Activated CD8-positive, alpha-beta memory T cell treated with anti-CD3 and anti-CD28 coated beads for 24 hours (primary cell): ENCODE results near the gene CYBA.

ENCODE experiments used
- DNase-seq: peaks from one replicate; pipeline ENCODE4 v3.0.0-alpha.2; 2020

CYBA gene

DNA sequence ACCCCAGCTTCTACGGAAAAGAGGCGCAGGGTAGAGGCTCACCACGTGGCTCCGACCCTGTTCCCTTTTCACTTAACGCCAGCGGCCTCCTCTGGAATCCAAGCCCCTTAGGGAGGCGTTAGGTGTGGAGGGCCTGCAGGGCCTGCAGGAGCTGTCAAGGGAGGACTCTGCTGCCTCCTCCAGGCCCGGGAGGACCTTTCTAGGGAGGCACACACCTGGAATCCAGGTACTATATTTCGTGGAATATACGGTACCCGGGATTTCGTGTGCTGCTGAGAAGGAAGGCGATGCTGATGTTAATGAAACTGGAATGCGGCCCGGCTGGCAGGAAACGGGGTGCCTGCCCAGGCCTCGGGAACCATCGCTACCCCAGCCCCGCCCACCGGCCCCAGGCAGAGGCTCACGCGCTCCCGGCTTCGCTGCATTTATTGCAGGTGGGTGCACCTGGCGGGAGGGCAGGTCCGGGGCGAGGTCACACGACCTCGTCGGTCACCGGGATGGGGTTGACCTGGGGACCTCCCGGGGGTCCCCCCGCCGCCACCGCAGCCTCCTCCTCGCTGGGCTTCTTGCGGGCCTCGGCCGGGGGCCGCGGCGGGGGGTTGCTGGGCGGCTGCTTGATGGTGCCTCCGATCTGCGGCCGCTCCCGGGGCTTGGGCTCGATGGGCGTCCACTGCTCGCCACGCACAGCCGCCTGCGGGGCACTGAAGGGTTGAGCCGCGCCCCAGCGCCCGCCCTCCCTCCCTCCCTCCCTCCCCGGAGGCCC lies 7.8 kb downstream of the CYBA start:
- no peak for DNase-seq

GRCh38 chr16:88640498-88641247 lies 10.2 kb downstream of the CYBA start:
- DNase-seq: no peak

DNA sequence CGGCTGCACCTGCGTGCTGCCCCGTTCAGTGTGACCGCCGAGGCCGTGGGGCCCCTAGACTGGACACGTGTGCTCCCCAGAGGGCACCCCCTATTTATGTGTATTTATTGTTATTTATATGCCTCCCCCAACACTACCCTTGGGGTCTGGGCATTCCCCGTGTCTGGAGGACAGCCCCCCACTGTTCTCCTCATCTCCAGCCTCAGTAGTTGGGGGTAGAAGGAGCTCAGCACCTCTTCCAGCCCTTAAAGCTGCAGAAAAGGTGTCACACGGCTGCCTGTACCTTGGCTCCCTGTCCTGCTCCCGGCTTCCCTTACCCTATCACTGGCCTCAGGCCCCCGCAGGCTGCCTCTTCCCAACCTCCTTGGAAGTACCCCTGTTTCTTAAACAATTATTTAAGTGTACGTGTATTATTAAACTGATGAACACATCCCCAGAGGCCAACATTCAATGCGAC lies 10.8 kb downstream of the CYBA start:
- DNase-seq: no peak

- no peak for DNase-seq
Measured at GRCh38 chr16:88639231-88640038, 11.4 kb downstream of the CYBA start.

DNA sequence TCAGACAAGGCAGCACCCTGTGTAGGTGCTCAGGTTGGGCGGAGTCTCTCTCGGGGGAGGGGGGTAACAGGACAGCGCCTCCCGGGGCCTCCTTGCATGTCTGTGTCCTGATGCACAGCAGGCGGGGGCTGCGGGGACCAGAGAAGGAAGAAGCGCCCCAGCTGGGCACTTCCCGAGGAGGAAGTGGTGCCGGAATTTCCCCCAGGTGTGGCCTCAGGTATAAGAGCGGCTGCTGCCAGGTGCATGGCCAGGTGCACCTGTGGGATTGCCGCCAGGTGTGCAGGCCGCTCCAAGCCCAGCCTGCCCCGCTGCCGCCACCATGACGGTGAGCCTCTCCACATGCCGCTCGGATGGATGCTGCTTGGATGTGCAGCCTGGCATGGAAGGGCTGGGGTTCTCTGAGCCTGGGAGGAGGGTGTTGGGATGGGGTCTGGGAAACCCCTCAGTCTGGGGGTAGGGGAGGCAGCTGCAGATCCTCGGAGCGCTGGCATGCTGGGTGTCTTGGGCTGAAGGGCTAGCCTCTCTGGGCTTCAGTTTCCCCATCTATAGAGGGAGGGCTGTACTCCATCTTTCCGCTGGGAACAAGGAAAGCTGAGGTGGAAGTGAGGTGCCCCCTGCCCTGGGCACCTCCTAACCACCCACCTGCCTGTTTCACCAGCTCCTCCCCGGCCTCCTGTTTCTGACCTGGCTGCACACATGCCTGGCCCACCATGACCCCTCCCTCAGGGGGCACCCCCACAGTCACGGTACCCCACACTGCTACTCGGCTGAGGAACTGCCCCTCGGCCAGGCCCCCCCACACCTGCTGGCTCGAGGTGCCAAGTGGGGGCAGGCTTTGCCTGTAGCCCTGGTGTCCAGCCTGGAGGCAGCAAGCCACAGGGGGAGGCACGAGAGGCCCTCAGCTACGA lies 12.3 kb downstream of the CYBA start, which contains the start of gene IL17C:
TSS of gene IL17C (plus strand) at position 250 of the 908 bp plus-strand sequence. CDS start at position 320, 70 bp downstream.
- no peak for DNase-seq

DNA sequence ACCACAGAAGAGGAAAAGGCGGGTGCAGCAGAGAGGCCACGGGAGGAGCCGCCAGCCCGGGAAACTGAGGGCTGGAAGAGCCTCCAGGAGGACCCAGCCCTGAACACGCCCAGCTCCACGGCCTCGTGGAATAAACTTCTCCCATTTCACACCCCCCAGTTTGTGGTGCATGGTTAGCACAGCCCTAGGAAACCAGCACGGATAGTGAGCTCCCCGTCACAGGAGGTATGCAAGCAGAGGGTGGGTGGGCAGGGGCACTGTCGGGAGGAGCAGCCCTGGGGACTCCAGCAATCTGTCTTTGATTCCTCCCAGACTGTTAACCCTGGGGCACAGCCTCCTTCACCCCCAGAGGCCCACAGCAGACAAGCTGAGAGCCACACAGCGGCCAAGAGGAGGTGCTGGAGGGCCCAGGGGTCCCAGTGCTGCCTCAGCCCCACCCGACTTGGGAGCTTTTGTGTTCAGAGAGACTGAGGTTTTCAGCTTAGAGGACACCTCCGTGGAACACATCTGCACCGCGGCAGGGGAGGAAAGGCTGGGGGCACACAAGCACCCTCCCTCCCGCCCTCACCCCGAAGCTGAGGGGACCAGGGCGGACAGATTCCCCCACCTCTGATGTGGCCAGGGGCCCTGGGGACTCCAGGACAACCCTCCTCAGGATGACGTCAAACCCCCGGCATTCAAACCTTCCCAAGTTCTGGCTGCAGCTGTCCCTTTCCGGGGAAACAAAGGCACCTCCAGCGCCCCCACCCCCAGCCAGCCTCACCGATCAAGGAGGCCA lies 14.2 kb downstream of the CYBA start:
- DNase-seq: peak; percentile 67

- DNase-seq: no peak
Measured at GRCh38 chr16:88635671-88636319, 15.1 kb downstream of the CYBA start.

DNA sequence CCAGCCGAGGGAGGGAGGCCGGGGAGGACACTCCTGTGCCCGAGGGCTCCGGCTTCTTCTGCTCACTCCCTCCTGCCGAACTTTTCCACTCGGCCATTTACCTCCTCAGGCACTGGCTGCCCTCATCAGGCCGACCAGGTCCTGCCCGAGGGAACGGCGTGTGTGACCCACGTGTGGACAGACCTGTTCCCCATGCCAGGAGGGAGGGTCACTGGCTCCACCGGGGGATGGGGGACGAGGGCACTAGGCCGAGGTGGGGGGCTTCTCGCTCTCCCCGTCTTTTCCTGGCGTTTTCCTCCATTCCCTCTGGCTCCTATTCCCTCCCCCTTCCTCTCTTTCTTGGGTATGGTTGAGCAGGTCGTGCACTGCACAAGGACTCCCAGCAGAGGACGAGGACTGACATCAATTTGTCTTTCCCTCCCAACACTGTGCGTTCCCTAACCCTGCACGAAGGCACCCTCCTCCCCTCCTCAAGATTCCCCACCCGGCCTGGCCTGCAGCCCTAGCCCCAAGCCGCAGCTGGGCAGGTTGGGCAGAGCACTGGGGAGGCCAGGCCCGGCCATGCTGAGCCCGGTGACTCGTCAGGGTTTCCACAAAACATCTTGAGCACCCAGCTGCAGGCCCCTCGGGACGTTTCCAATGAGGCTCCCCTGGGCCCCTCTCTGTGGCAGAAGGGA lies 15.7 kb downstream of the CYBA start:
- no peak for DNase-seq

GRCh38 chr16:88634141-88634993 lies 16.5 kb downstream of the CYBA start:
- peak; percentile 80 for DNase-seq

- no peak for DNase-seq
Measured at GRCh38 chr16:88633684-88634140, 17.1 kb downstream of the CYBA start.

DNA sequence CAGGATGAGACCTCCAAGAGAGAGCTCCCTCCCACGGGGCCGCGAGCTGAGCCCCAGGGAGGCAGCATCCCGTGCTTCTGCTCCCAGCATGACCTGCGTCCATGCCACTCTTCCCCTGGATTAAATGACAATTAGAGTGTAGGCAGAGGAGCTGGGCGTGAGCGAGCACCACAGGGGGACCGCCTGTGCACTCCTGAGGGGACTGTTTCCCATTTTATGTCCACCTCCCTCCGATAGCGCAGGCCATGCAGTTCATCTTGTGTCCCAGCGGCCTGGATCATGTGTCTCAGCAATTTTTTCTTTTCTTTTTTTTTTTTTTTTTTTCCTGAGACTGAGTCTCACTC lies 18.3 kb downstream of the CYBA start:
- no peak for DNase-seq

DNA sequence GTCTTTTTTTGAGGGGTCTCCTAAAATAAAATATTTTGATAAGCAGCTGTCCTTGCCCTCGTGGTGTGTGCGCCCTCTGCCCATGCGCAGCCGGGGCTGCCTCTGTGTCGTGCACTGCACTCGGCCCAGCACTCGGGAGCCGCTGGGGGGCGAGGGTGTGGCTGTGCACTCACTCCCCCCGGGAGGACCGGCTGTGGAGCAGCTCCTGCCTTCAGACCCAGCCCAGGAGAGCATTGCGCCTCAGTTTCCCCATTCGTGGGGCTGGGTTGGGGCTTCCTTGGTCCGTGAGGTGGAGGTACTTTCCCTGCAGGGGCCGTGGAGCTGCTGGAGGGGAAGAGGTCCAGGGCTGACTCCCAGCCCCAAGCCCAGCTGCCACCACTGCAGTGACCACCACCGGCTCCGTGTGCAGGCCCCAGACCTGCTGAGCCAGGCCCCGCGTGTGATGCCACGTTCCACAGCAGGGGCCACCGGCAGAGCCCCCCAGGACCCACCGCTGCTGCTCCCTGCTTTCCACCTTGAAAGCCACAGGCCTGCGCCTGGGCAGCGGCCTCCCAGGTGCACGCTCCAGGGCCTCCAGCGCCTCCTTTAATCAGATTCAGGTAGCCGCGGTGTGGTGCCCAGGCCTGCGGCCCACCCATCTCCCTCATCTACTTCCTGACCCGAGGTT lies 18.8 kb downstream of the CYBA start:
- DNase-seq: no peak

DNA sequence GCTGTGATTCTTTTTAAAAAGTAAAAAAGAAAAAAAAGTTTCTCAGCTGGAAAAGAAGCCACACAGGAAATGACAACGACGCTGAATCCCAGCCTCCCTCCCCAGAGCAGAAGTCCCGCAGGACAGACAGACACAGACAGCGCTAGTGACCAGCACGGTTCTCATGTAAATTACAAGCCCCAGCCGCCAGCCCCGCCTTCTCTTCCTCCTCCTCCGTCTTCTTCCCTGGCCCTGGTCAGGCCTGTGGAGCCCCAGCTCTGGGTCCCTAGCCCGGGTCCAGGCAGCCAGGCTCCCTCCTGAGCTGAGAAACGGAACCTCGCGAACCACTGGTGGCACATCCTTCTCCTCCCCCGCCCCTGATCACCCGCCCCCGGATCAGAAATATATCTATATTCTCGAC lies 19.5 kb downstream of the CYBA start:
- DNase-seq: no peak

DNA sequence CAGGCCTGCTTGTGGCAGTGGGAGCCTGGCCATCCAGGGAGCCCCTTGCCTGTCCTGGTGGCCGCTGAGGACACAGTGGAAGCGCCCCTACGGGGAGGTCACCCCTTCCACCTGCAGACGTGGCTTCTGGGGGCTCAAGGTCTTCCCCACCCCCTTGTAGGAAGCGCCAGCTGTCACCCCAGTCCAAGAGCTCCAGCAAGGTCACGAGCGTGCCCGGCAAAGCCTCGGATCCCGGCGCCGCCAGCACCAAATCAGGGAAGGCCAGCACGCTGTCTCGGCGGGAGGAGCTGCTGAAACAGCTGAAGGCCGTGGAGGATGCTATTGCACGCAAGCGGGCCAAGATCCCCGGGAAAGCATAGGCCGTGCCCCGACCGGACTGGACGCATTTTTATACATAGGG lies 19.9 kb downstream of the CYBA start:
- no peak for DNase-seq

GRCh38 chr16:88630433-88630832 lies 20.4 kb downstream of the CYBA start:
- DNase-seq: no peak

DNA sequence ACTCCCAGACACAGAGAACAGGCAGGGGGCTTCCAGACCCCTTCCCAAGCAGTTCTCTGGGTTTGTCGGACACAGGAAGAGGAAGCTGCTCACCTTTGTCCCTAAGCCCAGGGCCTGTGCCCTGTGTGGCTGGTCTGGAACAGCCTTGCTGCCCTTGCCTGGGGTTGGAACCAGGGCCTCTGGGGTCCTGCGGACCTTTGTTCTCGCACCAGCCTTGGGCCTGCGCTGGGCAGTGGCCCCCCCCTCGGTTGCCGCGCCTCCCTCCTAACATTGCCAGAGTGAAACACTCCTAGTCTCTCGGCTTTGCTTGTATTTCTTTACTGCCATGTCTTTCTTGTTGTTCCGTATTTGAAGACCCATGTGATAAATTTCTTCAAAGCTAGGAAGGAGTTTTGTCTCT lies 21.0 kb downstream of the CYBA start:
- no peak for DNase-seq

DNA sequence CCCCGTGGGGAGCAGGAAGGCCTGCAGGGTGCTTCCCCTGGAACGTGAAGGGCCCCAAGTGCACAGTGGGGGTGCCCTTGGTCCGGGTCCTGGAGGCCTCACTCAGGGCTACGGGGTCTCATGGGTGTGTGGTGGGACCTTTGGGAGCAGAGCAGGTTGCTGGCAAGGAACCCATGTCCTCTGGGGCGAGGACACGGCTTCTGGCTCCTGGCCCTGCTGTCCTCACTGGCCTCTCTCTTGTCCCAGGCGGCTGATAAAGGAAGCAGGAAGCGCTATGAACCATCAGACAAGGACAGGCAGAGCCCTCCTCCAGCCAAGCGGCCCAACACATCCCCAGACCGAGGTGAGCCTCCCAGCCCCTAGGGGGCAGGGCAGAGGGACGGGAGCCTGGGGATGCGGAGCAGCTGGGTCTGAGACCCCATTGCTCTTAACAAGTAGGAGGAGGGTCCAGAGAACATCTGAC lies 22.3 kb downstream of the CYBA start:
- no peak for DNase-seq
